Measurements from ENCODE around the gene TNRC6C.

GRCh38 chr17:78129351-78130089 is 171.0 kb downstream of the TNRC6C start:
- TF ChIP-seq, protein P1, sequence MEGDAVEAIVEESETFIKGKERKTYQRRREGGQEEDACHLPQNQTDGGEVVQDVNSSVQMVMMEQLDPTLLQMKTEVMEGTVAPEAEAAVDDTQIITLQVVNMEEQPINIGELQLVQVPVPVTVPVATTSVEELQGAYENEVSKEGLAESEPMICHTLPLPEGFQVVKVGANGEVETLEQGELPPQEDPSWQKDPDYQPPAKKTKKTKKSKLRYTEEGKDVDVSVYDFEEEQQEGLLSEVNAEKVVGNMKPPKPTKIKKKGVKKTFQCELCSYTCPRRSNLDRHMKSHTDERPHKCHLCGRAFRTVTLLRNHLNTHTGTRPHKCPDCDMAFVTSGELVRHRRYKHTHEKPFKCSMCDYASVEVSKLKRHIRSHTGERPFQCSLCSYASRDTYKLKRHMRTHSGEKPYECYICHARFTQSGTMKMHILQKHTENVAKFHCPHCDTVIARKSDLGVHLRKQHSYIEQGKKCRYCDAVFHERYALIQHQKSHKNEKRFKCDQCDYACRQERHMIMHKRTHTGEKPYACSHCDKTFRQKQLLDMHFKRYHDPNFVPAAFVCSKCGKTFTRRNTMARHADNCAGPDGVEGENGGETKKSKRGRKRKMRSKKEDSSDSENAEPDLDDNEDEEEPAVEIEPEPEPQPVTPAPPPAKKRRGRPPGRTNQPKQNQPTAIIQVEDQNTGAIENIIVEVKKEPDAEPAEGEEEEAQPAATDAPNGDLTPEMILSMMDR (IDR thresholded peaks at IDR 0.05), result no peak
- TF ChIP-seq POLR2A (IDR thresholded peaks at IDR 0.05), result no peak
